HEK293 (cell line): ENCODE data around the gene LYSMD3.
A peak's percentile ranks its signal among the peaks of the same experiment; 100 is the strongest.

Experiments used
- BCL11B ChIP-seq: fragments of 450-650 bp; formaldehyde crosslinking; IDR thresholded peaks from 2 replicates; pipeline ENCODE4 v1.5.1; 2016; ENCODE audit warnings: low read depth, missing biosample characterization, missing genetic modification characterization
- FEZF1 ChIP-seq: fragments of 450-650 bp; formaldehyde crosslinking; IDR thresholded peaks from 2 replicates; pipeline ENCODE4 v1.5.1; 2016; ENCODE audit warnings: missing biosample characterization, missing genetic modification characterization
- GLI4 ChIP-seq: fragments of 450-650 bp; formaldehyde crosslinking; IDR thresholded peaks from 2 replicates; pipeline ENCODE4 v1.5.1; 2016; ENCODE audit warnings: missing biosample characterization, missing genetic modification characterization
- HOXA7 ChIP-seq: sonication (generic); formaldehyde crosslinking; IDR thresholded peaks from 2 replicates; pipeline ENCODE4 v1.8.1; 2022; ENCODE audit warnings: missing genetic modification reagents, borderline replicate concordance
- HOXC10 ChIP-seq: sonication (generic); formaldehyde crosslinking; IDR thresholded peaks from 2 replicates; pipeline ENCODE4 v1.8.1; 2023; ENCODE audit warnings: mild to moderate bottlenecking, missing genetic modification reagents
- HOXD13 ChIP-seq: sonication (generic); formaldehyde crosslinking; IDR thresholded peaks from 2 replicates; pipeline ENCODE4 v1.8.0; 2022; ENCODE audit warnings: missing genetic modification reagents, borderline replicate concordance
- KLF1 ChIP-seq: fragments of 450-650 bp; formaldehyde crosslinking; IDR thresholded peaks from 2 replicates; pipeline ENCODE4 v1.5.1; 2016; ENCODE audit warnings: missing biosample characterization, missing genetic modification characterization
- OVOL3 ChIP-seq: fragments of 450-650 bp; formaldehyde crosslinking; IDR thresholded peaks from 2 replicates; pipeline ENCODE4 v1.5.1; 2016; ENCODE audit warnings: missing biosample characterization, missing genetic modification characterization
- PATZ1 ChIP-seq: fragments of 450-650 bp; formaldehyde crosslinking; IDR thresholded peaks from 2 replicates; pipeline ENCODE4 v1.5.1; 2016; ENCODE audit warnings: missing biosample characterization, missing genetic modification characterization
- PBX3 ChIP-seq: sonication (generic); formaldehyde crosslinking; IDR thresholded peaks from 2 replicates; pipeline ENCODE4 v1.8.1; 2022; ENCODE audit warnings: mild to moderate bottlenecking, moderate library complexity, missing genetic modification reagents
- PRDM1 ChIP-seq: fragments of 450-650 bp; formaldehyde crosslinking; IDR thresholded peaks from 2 replicates; pipeline ENCODE4; 2016; ENCODE audit warnings: missing biosample characterization, missing genetic modification characterization
- SCRT1 ChIP-seq: fragments of 450-650 bp; formaldehyde crosslinking; IDR thresholded peaks from 2 replicates; pipeline ENCODE4 v1.5.1; 2016; ENCODE audit warnings: missing biosample characterization, missing genetic modification characterization, borderline replicate concordance
- ZBTB44 ChIP-seq: fragments of 450-650 bp; IDR thresholded peaks from 2 replicates; pipeline ENCODE4 v1.5.1; 2018; ENCODE audit warnings: missing biosample characterization, mild to moderate bottlenecking, missing genetic modification characterization
- ZBTB7A ChIP-seq: fragments of 450-650 bp; formaldehyde crosslinking; IDR thresholded peaks from 2 replicates; pipeline ENCODE4 v1.5.1; 2016; ENCODE audit warnings: low read depth, missing biosample characterization, missing genetic modification characterization
- ZNF114 ChIP-seq: fragments of 450-650 bp; formaldehyde crosslinking; IDR thresholded peaks from 2 replicates; pipeline ENCODE4 v1.5.0; 2017; ENCODE audit warnings: missing biosample characterization, missing genetic modification characterization
- ZNF221 ChIP-seq: fragments of 450-650 bp; formaldehyde crosslinking; IDR thresholded peaks from 2 replicates; pipeline ENCODE4 v1.5.1; 2017; ENCODE audit warnings: missing biosample characterization, missing genetic modification characterization, borderline replicate concordance
- ZNF223 ChIP-seq: fragments of 450-650 bp; formaldehyde crosslinking; IDR thresholded peaks from 2 replicates; pipeline ENCODE4 v1.5.1; 2016; ENCODE audit warnings: missing biosample characterization, missing genetic modification characterization
- ZNF24 ChIP-seq: fragments of 450-650 bp; formaldehyde crosslinking; IDR thresholded peaks from 2 replicates; pipeline ENCODE4 v1.5.1; 2016; ENCODE audit warnings: missing biosample characterization, missing genetic modification characterization
- ZNF26 ChIP-seq: fragments of 450-650 bp; formaldehyde crosslinking; IDR thresholded peaks from 2 replicates; pipeline ENCODE4 v1.5.1; 2016; ENCODE audit warnings: missing biosample characterization, missing genetic modification characterization
- ZNF366 ChIP-seq: fragments of 450-650 bp; formaldehyde crosslinking; conservative IDR thresholded peaks from 2 replicates; pipeline ENCODE4 v1.5.1; 2016; ENCODE audit warnings: missing biosample characterization, missing genetic modification characterization
- ZNF391 ChIP-seq: fragments of 450-650 bp; formaldehyde crosslinking; IDR thresholded peaks from 2 replicates; pipeline ENCODE4 v1.5.1; 2016; ENCODE audit warnings: low read depth, missing biosample characterization, missing genetic modification characterization, borderline replicate concordance
- ZNF394 ChIP-seq: fragments of 450-650 bp; formaldehyde crosslinking; IDR thresholded peaks from 2 replicates; pipeline ENCODE4 v1.5.1; 2016; ENCODE audit warnings: missing biosample characterization, missing genetic modification characterization, mild to moderate bottlenecking, moderate library complexity, borderline replicate concordance
- ZNF449 ChIP-seq: fragments of 450-650 bp; formaldehyde crosslinking; IDR thresholded peaks from 2 replicates; pipeline ENCODE4 v1.5.1; 2017; ENCODE audit warnings: missing biosample characterization, mild to moderate bottlenecking, missing genetic modification characterization, moderate library complexity
- ZNF488 ChIP-seq: fragments of 450-650 bp; formaldehyde crosslinking; IDR thresholded peaks from 2 replicates; pipeline ENCODE4 v1.5.1; 2016; ENCODE audit warnings: missing biosample characterization, missing genetic modification characterization
- ZNF529 ChIP-seq: fragments of 450-650 bp; formaldehyde crosslinking; IDR thresholded peaks from 2 replicates; pipeline ENCODE4 v1.5.1; 2017; ENCODE audit warnings: missing genetic modification characterization, missing biosample characterization; ENCODE audit not compliant: insufficient replicate concordance
- ZNF549 ChIP-seq: fragments of 450-650 bp; IDR thresholded peaks from 2 replicates; pipeline ENCODE4 v1.5.1; 2018; ENCODE audit warnings: missing biosample characterization, missing genetic modification characterization, mild to moderate bottlenecking, inconsistent platforms, moderate library complexity
- ZNF585B ChIP-seq: fragments of 450-650 bp; formaldehyde crosslinking; IDR thresholded peaks from 2 replicates; pipeline ENCODE4 v1.5.1; 2016; ENCODE audit warnings: missing biosample characterization, missing genetic modification characterization
- ZNF623 ChIP-seq: fragments of 450-650 bp; formaldehyde crosslinking; IDR thresholded peaks from 2 replicates; pipeline ENCODE4 v1.5.1; 2016; ENCODE audit warnings: missing biosample characterization, missing genetic modification characterization
- ZNF664 ChIP-seq: fragments of 450-650 bp; formaldehyde crosslinking; IDR thresholded peaks from 2 replicates; pipeline ENCODE4 v1.5.1; 2016; ENCODE audit warnings: missing biosample characterization, missing genetic modification characterization
- ZNF747 ChIP-seq: fragments of 450-650 bp; formaldehyde crosslinking; IDR thresholded peaks from 2 replicates; pipeline ENCODE4 v1.5.1; 2016; ENCODE audit warnings: missing biosample characterization, missing genetic modification characterization
- ZNF792 ChIP-seq: fragments of 450-650 bp; formaldehyde crosslinking; IDR thresholded peaks from 2 replicates; pipeline ENCODE4 v1.5.1; 2016; ENCODE audit warnings: missing biosample characterization, missing genetic modification characterization

LYSMD3 gene

GRCh38 chr5:90558344-90559192 is 29.2 kb upstream of the LYSMD3 start, which contains the start of gene ADGRV1 (continued):
- TF ChIP-seq HOXA7 (no peak), ZBTB44 (tag by site-specific recombination) (no peak; the same call in none of the 2 replicates), ZNF623 (tag by site-specific recombination) (no peak; the same call in 1 of the 2 replicates), ZNF366 (tag by site-specific recombination) (peak; percentile 82), ZNF585B (tag by site-specific recombination) (no peak), ZNF221 (tag by site-specific recombination) (no peak), PRDM1 (tag by site-specific recombination) (peak; percentile 93), PATZ1 (tag by site-specific recombination) (peak; percentile 98), BCL11B (tag by site-specific recombination) (no peak), ZBTB7A (tag by site-specific recombination) (0 out of 2 replicates have a peak, but pooled peaks have one; percentile 84), KLF1 (tag by site-specific recombination) (peak; percentile 78), ZNF394 (peak; percentile 82; the same call in 1 of the 2 replicates), ZNF114 (no peak), ZNF449 (peak; percentile 59), HOXD13 (CRISPR knock-in tag) (no peak), GLI4 (tag by site-specific recombination) (peak; percentile 88), OVOL3 (tag by site-specific recombination) (no peak), ZNF747 (tag by site-specific recombination) (no peak), SCRT1 (tag by site-specific recombination) (peak; percentile 99), ZNF24 (peak; percentile 89), HOXC10 (CRISPR knock-in tag) (no peak), ZNF792 (tag by site-specific recombination) (no peak), ZNF223 (tag by site-specific recombination) (peak; percentile 64), ZNF26 (no peak), ZNF529 (tag by site-specific recombination) (no peak), ZNF488 (no peak), ZNF391 (peak; percentile 96; the same call in 1 of the 2 replicates), PBX3 (CRISPR knock-in tag) (peak; percentile 87; the same call in 1 of the 2 replicates), ZNF549 (tag by site-specific recombination) (peak; percentile 49; the same call in 1 of the 2 replicates), FEZF1 (tag by site-specific recombination) (no peak; the same call in 1 of the 2 replicates), ZNF664 (tag by site-specific recombination) (no peak)
